GM18858 (cell line): ENCODE data around the gene RER1.

Experiments
- ATAC-seq: cut with Tn5 transposase; IDR thresholded peaks from one replicate; pipeline ENCODE4 v1.9.1; 2021; ENCODE audit not compliant: unreplicated experiment

RER1 gene, protein sequence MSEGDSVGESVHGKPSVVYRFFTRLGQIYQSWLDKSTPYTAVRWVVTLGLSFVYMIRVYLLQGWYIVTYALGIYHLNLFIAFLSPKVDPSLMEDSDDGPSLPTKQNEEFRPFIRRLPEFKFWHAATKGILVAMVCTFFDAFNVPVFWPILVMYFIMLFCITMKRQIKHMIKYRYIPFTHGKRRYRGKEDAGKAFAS

DNA sequence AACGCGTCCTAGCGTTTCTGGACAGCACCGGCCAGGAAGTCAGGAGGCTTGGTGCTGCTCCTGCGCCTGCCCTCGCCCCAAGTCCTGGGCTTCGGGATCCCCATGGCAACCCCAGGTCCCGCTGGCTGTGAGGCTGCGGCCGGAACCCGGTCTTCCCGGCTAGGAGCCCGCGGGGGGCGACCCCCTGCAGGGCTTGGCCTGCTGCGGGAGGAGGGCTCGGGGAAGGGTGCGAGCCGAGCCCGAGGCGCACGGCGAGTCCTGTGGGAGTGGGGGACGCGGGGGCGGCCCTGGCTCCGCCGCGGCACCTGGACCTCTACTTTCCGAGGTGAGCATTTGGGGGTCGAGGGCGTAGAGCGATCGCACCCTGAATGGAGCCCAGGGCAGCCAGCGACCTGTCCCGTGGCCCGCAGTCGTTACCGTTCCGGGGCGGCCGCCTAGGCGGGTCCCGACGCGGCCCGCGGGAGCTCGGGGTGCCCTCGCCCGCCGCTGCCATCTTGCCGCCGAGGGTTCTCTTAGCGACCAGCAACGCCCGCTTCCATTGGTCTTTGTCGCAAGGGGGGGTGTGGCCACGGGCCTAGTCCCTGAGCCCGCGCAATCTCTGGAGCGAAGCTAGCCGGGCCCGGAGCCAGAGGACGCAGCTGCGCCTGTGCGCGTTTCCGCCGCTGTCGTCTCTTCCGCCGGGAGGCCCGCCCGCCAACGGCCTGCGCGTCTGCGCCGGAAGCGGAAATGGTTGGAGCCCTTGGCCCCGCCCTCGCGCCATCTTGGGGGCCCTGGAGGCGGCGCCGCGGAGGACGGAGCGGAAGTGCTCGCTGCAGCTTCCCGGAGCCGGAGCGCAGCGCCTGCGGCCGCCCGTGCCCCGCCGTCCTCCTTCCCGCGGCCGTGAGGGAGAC, at the start of gene RER1, which contains the start of gene MORN1:
Gene RER1, plus strand, starts transcription at position 801 of the 890 bp plus-strand sequence. CDS start 3,950 bp downstream, outside the sequence.
Gene MORN1, minus strand, starts transcription at position 514 of the 890 bp plus-strand sequence. Its CDS starts 21 bp downstream, at position 493.
- ATAC-seq: peak; percentile 69

DNA sequence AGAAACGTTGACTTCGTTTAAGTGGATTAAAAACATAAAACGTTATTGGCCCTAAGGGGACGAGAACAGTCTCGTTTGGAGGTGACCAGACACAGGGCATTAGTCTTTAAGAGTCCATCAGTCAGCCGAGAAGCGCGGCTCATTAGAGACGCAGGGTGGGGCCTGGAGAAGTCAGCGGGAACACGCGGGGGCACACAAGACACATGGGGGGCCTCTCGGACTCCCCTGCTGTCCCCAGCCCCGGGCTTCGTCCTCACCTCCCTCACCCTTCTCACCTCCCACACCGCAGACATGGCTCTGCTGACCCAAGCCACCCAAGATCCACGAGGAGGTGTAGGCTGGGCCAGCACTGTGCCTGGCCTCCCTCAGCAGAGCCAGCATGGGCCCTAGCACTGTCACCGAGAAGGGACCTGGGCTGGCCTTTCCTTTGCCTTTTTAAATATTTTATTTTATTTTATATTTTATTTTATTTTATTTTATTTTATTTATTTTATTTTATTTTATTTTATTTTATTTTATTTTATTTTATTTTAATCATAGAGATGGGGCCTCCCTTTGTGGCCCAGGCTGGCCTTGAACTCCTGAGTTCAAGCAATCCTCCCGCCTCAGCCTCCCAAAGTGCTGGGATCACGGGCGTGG, 49.1 kb upstream of the RER1 start:
- no peak for ATAC-seq

GRCh38 chr1:2343023-2343935, 48.4 kb upstream of the RER1 start:
- no peak for ATAC-seq

DNA sequence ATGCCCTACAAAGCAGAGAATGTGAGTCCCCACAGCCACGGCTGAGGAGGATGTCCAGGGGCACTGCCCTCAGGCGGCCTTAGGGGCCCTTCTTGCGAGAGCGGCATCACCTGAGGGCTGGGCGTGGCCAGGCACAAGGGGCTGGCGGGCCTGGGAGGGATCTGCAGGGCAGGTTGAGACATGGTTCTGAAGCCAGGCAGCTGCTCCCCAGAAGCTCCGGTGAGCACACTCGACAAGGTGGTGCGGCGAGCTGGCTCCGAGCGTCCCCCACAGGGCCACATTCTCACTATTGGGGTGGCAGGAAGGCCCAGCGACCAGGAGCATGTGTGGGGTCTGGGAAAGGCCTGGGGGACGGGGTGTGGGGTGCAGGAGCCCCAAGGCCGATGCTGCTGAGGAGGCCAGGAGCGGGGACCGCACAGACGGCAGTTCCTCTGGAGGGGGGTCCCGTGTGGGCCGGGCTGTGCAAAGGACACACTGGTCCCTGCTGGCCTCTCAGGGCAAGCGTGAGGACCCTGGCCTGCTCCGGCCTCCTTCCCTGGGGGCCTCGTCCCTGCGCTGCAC, 47.4 kb upstream of the RER1 start:
- ATAC-seq: no peak

GRCh38 chr1:2344744-2345296, 46.8 kb upstream of the RER1 start:
- no peak for ATAC-seq

- ATAC-seq: no peak
These were observed 46.2 kb upstream of the RER1 start for GRCh38 chr1:2345297-2346075.

DNA sequence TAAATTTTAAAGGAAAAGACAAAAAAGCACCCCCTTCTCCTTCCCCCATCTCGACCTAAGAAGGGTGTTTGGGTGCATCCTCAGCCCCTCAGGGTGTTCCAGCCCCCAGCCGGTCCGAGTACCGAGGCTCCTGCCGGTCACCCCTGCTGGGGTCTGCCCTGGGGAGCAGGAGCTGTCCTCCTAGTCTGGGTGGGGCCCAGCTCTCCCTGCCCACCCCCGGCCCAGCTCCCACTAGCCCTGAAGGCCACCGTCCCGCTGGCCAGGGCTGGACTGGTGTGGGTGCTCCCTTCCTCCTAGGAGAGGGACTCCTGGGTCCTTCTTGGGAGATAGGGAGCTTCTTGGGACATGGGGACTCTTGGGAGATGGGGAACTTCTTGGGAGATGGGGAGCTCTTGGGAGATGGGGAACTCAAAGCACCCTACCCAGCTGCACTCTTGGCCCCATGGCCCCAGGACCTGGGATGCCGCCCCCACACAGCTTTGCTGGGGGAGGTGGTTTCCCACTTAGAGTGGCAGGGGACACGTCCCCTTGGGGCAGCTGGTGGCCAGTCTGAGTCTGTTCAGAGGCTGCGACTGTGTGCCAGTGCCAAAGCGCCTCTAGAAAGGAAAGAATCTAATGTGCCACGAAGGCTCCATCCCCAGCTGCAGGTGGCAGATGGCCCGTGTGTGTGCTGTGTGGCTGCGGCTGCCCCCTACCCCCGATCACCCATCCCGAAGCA, 44.8 kb upstream of the RER1 start:
- ATAC-seq: no peak

DNA sequence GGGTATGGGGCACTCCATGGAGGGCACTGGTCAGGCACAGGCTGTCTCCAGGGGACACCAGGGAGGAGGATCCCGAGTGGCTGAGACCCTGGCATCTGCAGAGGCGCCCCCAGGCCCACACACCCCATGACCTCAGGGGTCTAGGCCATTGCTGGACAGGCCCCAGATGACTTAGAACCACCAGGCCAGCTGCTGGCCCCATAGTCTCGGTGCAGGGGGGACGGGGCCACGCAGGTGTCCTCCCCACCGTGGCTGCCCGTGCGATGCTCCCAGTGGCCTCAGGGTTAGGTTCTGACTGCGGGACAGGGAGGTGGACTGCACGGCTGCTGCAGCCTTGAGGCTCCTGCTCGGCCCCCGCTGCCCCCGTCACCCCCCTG, 44.2 kb upstream of the RER1 start:
- ATAC-seq: no peak

DNA sequence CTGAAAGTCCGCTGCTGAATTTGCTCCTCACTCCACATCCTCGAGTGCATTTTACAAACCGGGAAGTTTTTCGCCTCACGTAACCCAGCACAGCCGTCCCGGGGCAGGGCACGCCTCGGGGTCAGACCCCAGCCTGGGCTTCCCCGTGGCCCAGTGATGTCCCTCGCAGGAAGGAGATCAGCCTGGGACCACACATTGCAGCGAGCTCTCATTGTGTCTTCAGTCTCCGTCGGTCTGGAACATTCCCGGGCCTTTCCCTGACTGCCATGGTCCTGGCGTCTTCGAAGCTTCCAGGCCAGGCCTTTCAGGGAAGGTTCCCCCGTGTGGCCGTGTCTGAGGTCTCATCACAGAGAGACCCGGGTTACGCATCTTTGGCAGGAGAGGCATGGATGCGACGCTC, 43.7 kb upstream of the RER1 start:
- ATAC-seq: no peak

GRCh38 chr1:2348346-2349325, 43.0 kb upstream of the RER1 start:
- no peak for ATAC-seq

DNA sequence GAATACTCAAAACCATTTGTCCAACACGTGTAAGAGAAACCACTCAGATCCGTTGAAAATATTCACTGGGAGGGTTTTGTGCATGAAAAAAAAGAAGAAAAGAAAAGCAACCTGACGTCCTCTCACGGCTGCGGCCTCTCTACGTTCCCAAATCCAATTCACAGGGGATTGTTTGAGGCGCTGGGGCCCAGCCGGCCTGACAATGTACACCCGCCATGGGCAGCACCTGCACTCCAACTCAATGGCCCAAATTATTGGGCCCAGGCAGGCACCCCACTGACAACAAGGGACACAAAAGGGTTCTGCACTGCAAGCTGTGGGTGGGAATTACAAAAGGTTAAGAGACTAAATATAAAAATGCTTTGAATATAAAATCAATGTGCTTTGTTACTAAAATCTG, 41.8 kb upstream of the RER1 start:
- no peak for ATAC-seq

DNA sequence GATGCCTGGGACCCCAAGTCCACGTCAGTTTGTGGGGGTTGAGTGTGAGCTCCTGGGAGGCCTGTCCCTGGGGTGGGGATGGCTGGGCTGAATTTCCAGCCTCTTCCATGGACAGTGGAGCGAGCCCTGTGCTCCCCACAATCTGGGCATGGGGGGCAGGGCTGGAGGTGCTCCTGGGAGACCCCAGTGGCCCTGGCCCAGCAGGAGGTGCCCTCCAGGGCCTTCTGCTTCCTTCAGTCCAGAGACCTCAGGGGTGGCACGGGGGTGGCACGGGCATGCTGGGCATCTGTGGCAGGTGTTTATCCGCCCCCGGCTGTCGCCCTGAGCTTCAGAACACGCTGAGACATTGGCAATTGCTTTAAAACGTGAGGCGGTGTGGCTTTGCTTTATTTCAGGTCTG, 41.1 kb upstream of the RER1 start:
- ATAC-seq: no peak

DNA sequence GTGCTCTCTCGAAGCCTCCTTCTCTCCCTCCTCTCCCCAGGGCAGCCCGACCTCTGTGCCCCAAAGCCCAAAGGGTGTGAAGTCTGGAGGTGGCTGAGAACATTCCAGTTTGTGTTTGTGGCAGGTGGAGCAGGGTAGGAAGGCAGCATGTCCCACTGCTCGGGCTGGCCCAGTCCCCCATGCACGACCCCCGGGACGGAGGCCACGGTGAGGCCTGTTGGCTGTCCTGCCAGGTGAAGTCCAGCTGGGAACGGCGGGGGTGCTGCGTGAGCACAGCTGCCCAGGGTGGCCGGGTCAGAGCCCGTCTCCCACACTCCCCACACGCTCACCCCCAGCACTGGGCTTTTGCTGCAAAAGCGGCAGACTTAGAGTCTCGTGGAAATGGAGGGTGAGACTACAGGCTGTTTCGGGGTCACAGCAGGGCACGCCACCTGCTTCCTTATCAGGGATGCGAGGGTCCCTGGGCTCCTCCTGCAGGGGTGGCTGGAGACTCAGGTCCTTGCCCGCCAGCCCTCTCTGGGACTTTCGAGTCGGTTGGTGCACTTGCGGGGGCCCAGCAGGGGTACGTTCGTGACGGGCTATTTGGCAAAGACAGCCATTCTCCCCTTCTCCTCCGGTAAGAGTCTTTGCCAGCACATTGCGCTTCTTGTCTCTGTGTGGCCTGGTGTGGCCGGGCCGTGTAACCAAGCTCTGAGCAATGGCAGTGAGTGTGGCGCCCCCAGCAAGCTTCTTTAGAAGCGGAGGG, 40.6 kb upstream of the RER1 start:
- no peak for ATAC-seq

DNA sequence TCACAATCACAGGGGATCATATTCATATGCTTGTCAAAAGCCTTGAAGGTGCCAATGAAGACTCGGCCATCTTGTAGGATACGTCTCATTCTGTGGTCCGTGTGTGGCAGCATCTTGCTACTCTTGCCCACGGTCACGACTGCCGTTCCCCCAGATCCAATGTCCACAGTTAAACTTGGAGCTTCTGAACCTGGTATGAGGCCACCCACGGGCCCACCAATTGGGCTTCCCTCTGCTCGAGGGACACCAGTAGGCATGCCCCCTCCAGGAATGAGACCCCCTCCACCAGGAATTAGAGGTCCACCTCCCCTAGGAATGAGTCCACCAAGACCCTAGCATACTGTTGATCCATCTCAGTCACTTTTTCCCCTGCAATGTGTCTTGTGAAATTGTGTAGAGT, 39.9 kb upstream of the RER1 start:
- ATAC-seq: no peak

DNA sequence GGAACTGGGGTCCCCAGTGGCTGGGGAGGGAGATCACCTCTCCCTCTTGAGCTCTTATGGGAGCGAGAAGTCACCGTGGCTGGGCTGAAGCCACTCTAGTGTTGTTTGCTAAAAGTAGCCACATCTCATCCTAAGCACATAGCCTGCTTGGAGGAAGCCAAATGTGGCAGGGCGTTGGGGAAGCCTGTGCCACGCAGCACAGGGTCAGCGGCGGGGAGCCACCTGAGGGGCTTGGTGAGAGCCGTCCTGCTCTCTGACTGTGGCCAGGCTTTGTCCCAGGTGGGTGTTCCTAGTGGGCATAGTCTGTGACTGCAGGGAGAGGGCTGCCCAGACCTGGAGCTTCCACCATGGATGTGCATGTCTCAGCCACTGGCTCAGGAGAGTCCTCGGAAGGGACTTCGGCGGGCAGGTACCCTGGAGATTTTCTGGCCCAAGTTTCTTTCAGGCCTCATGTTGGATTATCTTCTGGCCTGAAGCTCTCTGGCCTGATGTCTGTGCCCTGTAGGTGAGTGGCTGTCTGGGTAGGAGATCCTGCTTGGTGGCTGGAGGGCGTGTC, 39.2 kb upstream of the RER1 start:
- ATAC-seq: no peak

GRCh38 chr1:2352897-2353550, 38.6 kb upstream of the RER1 start:
- no peak for ATAC-seq
